Measurements from ENCODE around the gene DUS3L. TPM values are rescaled to one million over a fixed set of nuclear protein-coding genes. Genes with fewer than 3 reads are reported as not detected.

DUS3L gene
- total RNA-seq, 1 experiment from 2014 or later = 39.6 TPM

GRCh38 chr19:5800361-5801270 lies 9.7 kb upstream of the DUS3L start:
- in situ Hi-C loops (cut with HindIII; ENCODE audit: low pct_unique_long_range_greater_than_20kb, low sequenced_read_pairs) (no loop called here), intact Hi-C loops (cut with micrococcal nuclease; ENCODE audit: unreplicated experiment) (loop anchor here (10.0 kb wide), 1 partner anchor 94 kb away; no protein-coding TSS in a partner anchor)
- POLR2A ChIA-PET = no interaction called here
- H3K4me3 ChIP-seq (ENCODE audit: low read depth in 2 of 2, low read length in 2 of 2) = no peak overlapping the region
- ATAC-seq (no peak), DNase-seq (ENCODE audit: low read depth, low spot score) (no peak)
- H3K27me3 ChIP-seq (ENCODE audit: control insufficient read depth, insufficient read depth, low read length) = no peaks in the 10 kb centered on the region
- no peaks in the 10 kb centered on the region for H3K9me3 ChIP-seq (ENCODE audit: control insufficient read depth, insufficient read depth, low read depth, low read length)
- TF ChIP-seq SIN3A (IDR thresholded peaks at IDR 0.05; ENCODE audit: borderline replicate concordance, insufficient read depth, low read depth, low read length) = no peak
- no peak for TF ChIP-seq POLR2AphosphoS5 (IDR thresholded peaks at IDR 0.05; ENCODE audit: low read depth, low read length)
- no peak for TF ChIP-seq TCF7L2 (IDR thresholded peaks at IDR 0.05; ENCODE audit: low read depth, low read length)
- TF ChIP-seq CTCF (IDR thresholded peaks at IDR 0.05) = no peak
- TF ChIP-seq REST (IDR thresholded peaks at IDR 0.05; ENCODE audit: insufficient read depth in 1 of 2, low read depth in 2 of 2, low read length in 1 of 2) = no peak
- CTCF ChIA-PET = no interaction called here
- no TSS peak for BruUV-seq (replicated peaks)
- H3K4me1 ChIP-seq (ENCODE audit: control insufficient read depth, insufficient read depth, low read length) = peaks cover 4% of the 10 kb centered on the region
- no peaks in the 10 kb centered on the region for H3K36me3 ChIP-seq (ENCODE audit: control insufficient read depth, insufficient read depth, low read length)
- no peak overlapping the region for H3K27ac ChIP-seq (ENCODE audit: low read length)

GRCh38 chr19:5799247-5800241 lies 8.6 kb upstream of the DUS3L start:
- no peak for DNase-seq (ENCODE audit: low read depth, low spot score)
- POLR2A ChIA-PET = no interaction called here
- no peak for ATAC-seq
- no peaks in the 10 kb centered on the region for H3K36me3 ChIP-seq (ENCODE audit: control insufficient read depth, insufficient read depth, low read length)
- no peaks in the 10 kb centered on the region for H3K9me3 ChIP-seq (ENCODE audit: control insufficient read depth, insufficient read depth, low read depth, low read length)
- no TSS peak for BruUV-seq (replicated peaks)
- in situ Hi-C loops (cut with HindIII; ENCODE audit: low pct_unique_long_range_greater_than_20kb, low sequenced_read_pairs) = no loop called here
- TF ChIP-seq TCF7L2 (IDR thresholded peaks at IDR 0.05; ENCODE audit: low read depth, low read length) = no peak
- TF ChIP-seq REST (IDR thresholded peaks at IDR 0.05; ENCODE audit: insufficient read depth in 1 of 2, low read depth in 2 of 2, low read length in 1 of 2) = no peak
- TF ChIP-seq SIN3A (IDR thresholded peaks at IDR 0.05; ENCODE audit: borderline replicate concordance, insufficient read depth, low read depth, low read length) = no peak
- TF ChIP-seq POLR2AphosphoS5 (IDR thresholded peaks at IDR 0.05; ENCODE audit: low read depth, low read length) = no peak
- TF ChIP-seq CTCF (IDR thresholded peaks at IDR 0.05) = no peak
- H3K27me3 ChIP-seq (ENCODE audit: control insufficient read depth, insufficient read depth, low read length) = no peaks in the 10 kb centered on the region
- CTCF ChIA-PET = no interaction called here
- intact Hi-C loops (cut with micrococcal nuclease; ENCODE audit: unreplicated experiment) = loop anchor here (10.0 kb wide), 2 partner anchors 95 to 105 kb away; partner anchors contain the start of gene RPL36
- H3K4me1 ChIP-seq (ENCODE audit: control insufficient read depth, insufficient read depth, low read length) = peaks cover 4% of the 10 kb centered on the region
- no peak overlapping the region for H3K27ac ChIP-seq (ENCODE audit: low read length)
- no peak overlapping the region for H3K4me3 ChIP-seq (ENCODE audit: low read depth in 2 of 2, low read length in 2 of 2)

Measured in Panc1 (cell line).